ENCODE results near the gene SHOC2.

SHOC2 gene

GRCh38 chr10:110910138-110910537 is 9.3 kb upstream of the SHOC2 start:
- no peaks in the 10 kb centered on the region for H3K9me2 ChIP-seq (ENCODE audit: low read depth, low read length)
- no peak for TF ChIP-seq CTCF (IDR thresholded peaks at IDR 0.05; ENCODE audit: low read length)
- no peaks in the 10 kb centered on the region for H3K36me3 ChIP-seq (ENCODE audit: insufficient read depth, low read length)
- no peak overlapping the region for H3K9ac ChIP-seq (ENCODE audit: low read length)
- no peaks in the 10 kb centered on the region for H3K79me2 ChIP-seq (ENCODE audit: insufficient read depth, low read length)
- H3F3A ChIP-seq (ENCODE audit: insufficient read depth, low read length) = no peaks in the 10 kb centered on the region
- no peaks in the 10 kb centered on the region for H4K20me1 ChIP-seq (ENCODE audit: insufficient read depth, low read length)
- H3K27ac ChIP-seq (ENCODE audit: low read depth, low read length, poor library complexity, severe bottlenecking) = no peak overlapping the region
- no peak overlapping the region for H3K4me2 ChIP-seq (ENCODE audit: low read length)
- no peak overlapping the region for H3K4me3 ChIP-seq (ENCODE audit: low read depth, low read length, poor library complexity, severe bottlenecking)
- H2AFZ ChIP-seq (ENCODE audit: low read length) = no peak overlapping the region
- no peaks in the 10 kb centered on the region for H3K27me3 ChIP-seq (ENCODE audit: insufficient read depth, low read length)
- peaks cover 10% of the 10 kb centered on the region for H3K4me1 ChIP-seq (ENCODE audit: insufficient read depth, low read length, severe bottlenecking)
- no peaks in the 10 kb centered on the region for H3K9me3 ChIP-seq (ENCODE audit: low read length)

GRCh38 chr10:110912374-110912773 is 7.0 kb upstream of the SHOC2 start:
- no peak overlapping the region for H3K9ac ChIP-seq (ENCODE audit: low read length)
- H3K9me3 ChIP-seq (ENCODE audit: low read length) = no peaks in the 10 kb centered on the region
- no peaks in the 10 kb centered on the region for H3K36me3 ChIP-seq (ENCODE audit: insufficient read depth, low read length)
- H3K4me3 ChIP-seq (ENCODE audit: low read depth, low read length, poor library complexity, severe bottlenecking) = no peak overlapping the region
- no peaks in the 10 kb centered on the region for H3K9me2 ChIP-seq (ENCODE audit: low read depth, low read length)
- H3K4me2 ChIP-seq (ENCODE audit: low read length) = no peak overlapping the region
- peaks cover 19% of the 10 kb centered on the region for H3K4me1 ChIP-seq (ENCODE audit: insufficient read depth, low read length, severe bottlenecking)
- H4K20me1 ChIP-seq (ENCODE audit: insufficient read depth, low read length) = no peaks in the 10 kb centered on the region
- H3K27me3 ChIP-seq (ENCODE audit: insufficient read depth, low read length) = no peaks in the 10 kb centered on the region
- no peaks in the 10 kb centered on the region for H3K79me2 ChIP-seq (ENCODE audit: insufficient read depth, low read length)
- H3F3A ChIP-seq (ENCODE audit: insufficient read depth, low read length) = no peaks in the 10 kb centered on the region
- TF ChIP-seq CTCF (IDR thresholded peaks at IDR 0.05; ENCODE audit: low read length) = no peak
- no peak for TF ChIP-seq EZH2 (IDR thresholded peaks at IDR 0.05; ENCODE audit: borderline replicate concordance, low read length)
- H3K27ac ChIP-seq (ENCODE audit: low read depth, low read length, poor library complexity, severe bottlenecking) = no peak overlapping the region
- no peak overlapping the region for H2AFZ ChIP-seq (ENCODE audit: low read length)

- H3K9me3 ChIP-seq (ENCODE audit: low read length) = no peaks in the 10 kb centered on the region
- no peak for TF ChIP-seq CTCF (IDR thresholded peaks at IDR 0.05; ENCODE audit: low read length)
- TF ChIP-seq EZH2 (IDR thresholded peaks at IDR 0.05; ENCODE audit: borderline replicate concordance, low read length) = no peak
- H3K9ac ChIP-seq (ENCODE audit: low read length) = no peak overlapping the region
- H3K4me3 ChIP-seq (ENCODE audit: low read depth, low read length, poor library complexity, severe bottlenecking) = no peak overlapping the region
- no peaks in the 10 kb centered on the region for H3K9me2 ChIP-seq (ENCODE audit: low read depth, low read length)
- H3K79me2 ChIP-seq (ENCODE audit: insufficient read depth, low read length) = no peaks in the 10 kb centered on the region
- no peaks in the 10 kb centered on the region for H3K27me3 ChIP-seq (ENCODE audit: insufficient read depth, low read length)
- no peak overlapping the region for H2AFZ ChIP-seq (ENCODE audit: low read length)
- H3K4me1 ChIP-seq (ENCODE audit: insufficient read depth, low read length, severe bottlenecking) = peaks cover 29% of the 10 kb centered on the region
- no peak overlapping the region for H3K27ac ChIP-seq (ENCODE audit: low read depth, low read length, poor library complexity, severe bottlenecking)
- 0 out of 2 replicates have a peak, but pooled peaks cover 7% of the 10 kb centered on the region for H3F3A ChIP-seq (ENCODE audit: insufficient read depth, low read length)
- H4K20me1 ChIP-seq (ENCODE audit: insufficient read depth, low read length) = no peaks in the 10 kb centered on the region
- no peaks in the 10 kb centered on the region for H3K36me3 ChIP-seq (ENCODE audit: insufficient read depth, low read length)
- no peak overlapping the region for H3K4me2 ChIP-seq (ENCODE audit: low read length)
Observed at GRCh38 chr10:110914431-110914830, 5.0 kb upstream of the SHOC2 start.

Measured in OCI-LY1 (cell line).